ENCODE measurements around the gene AGTPBP1.

Gene AGTPBP1

GRCh38 chr9:85630676-85631075, 111.1 kb downstream of the AGTPBP1 start:
- DNase-seq = no peak
- H3K36me3 ChIP-seq (replicated peaks) = no peaks in the 10 kb centered on the region
- no peaks in the 10 kb centered on the region for H3K27me3 ChIP-seq (replicated peaks)
- no peak overlapping the region for H3K27ac ChIP-seq
- in situ Hi-C loops (cut with HindIII; ENCODE audit: low pct_ligation_motif_present, low sequenced_read_pairs) = no loop called here
- no peak for TF ChIP-seq CTCF (IDR thresholded peaks at IDR 0.05; ENCODE audit: low read depth, low read length, missing control alignments)
- no peak overlapping the region for H3K4me3 ChIP-seq (ENCODE audit: low read depth, low read length)

GRCh38 chr9:85617141-85617670, 124.5 kb downstream of the AGTPBP1 start:
- no peak for DNase-seq
- Histone ChIP-seq H3K27me3 (replicated peaks) (no peaks in the 10 kb centered on the region), H3K4me3 (ENCODE audit: low read depth, low read length) (no peak overlapping the region), H3K27ac (no peak overlapping the region), H3K36me3 (replicated peaks) (no peaks in the 10 kb centered on the region)
- in situ Hi-C loops (cut with HindIII; ENCODE audit: low pct_ligation_motif_present, low sequenced_read_pairs) = no loop called here
- TF ChIP-seq CTCF (IDR thresholded peaks at IDR 0.05; ENCODE audit: low read depth, low read length, missing control alignments) = no peak

- in situ Hi-C loops (cut with HindIII; ENCODE audit: low pct_ligation_motif_present, low sequenced_read_pairs) = no loop called here
- Histone ChIP-seq H3K27ac (no peak overlapping the region), H3K27me3 (replicated peaks) (no peaks in the 10 kb centered on the region), H3K36me3 (replicated peaks) (no peaks in the 10 kb centered on the region), H3K4me3 (ENCODE audit: low read depth, low read length) (no peak overlapping the region)
- DNase-seq = no peak
- no peak for TF ChIP-seq CTCF (IDR thresholded peaks at IDR 0.05; ENCODE audit: low read depth, low read length, missing control alignments)
Measured at GRCh38 chr9:85615792-85616191, 126.0 kb downstream of the AGTPBP1 start.

GRCh38 chr9:85610074-85610860, 131.5 kb downstream of the AGTPBP1 start:
- Histone ChIP-seq H3K36me3 (replicated peaks) (no peaks in the 10 kb centered on the region), H3K27me3 (replicated peaks) (no peaks in the 10 kb centered on the region), H3K4me3 (ENCODE audit: low read depth, low read length) (no peak overlapping the region), H3K27ac (no peak overlapping the region)
- peak; percentile 48 for DNase-seq
- TF ChIP-seq CTCF (IDR thresholded peaks at IDR 0.05; ENCODE audit: low read depth, low read length, missing control alignments) = peak; percentile 79
- in situ Hi-C loops (cut with HindIII; ENCODE audit: low pct_ligation_motif_present, low sequenced_read_pairs) = no loop called here

GRCh38 chr9:85605905-85606304, 135.8 kb downstream of the AGTPBP1 start:
- Histone ChIP-seq H3K27me3 (replicated peaks) (no peaks in the 10 kb centered on the region), H3K36me3 (replicated peaks) (no peaks in the 10 kb centered on the region), H3K27ac (no peak overlapping the region), H3K4me3 (ENCODE audit: low read depth, low read length) (no peak overlapping the region)
- DNase-seq = no peak
- no peak for TF ChIP-seq CTCF (IDR thresholded peaks at IDR 0.05; ENCODE audit: low read depth, low read length, missing control alignments)
- in situ Hi-C loops (cut with HindIII; ENCODE audit: low pct_ligation_motif_present, low sequenced_read_pairs) = no loop called here

All from brain microvascular endothelial cell (primary cell).